A549 (cell line): ENCODE measurements around the gene DRD2. TPM values are rescaled to one million over a fixed set of nuclear protein-coding genes. Genes with fewer than 3 reads are reported as not detected.

Experiments used
- ATAC-seq, 2 experiments: fragments of 200-7000 bp in 1 of 2; fragments of >200 bp in 1 of 2; cut with Nextera tagmentation in 1 of 2; cut with Tn5 transposase in 1 of 2; 3 replicates each; pipeline versions ENCODE4 v1.8.0 to v1.9.1; 2018 to 2020; ENCODE audit warnings: mild to moderate bottlenecking in 1 of 2, moderate library complexity in 1 of 2
- CTCF ChIA-PET: fragments of 300-600 bp; sonication (Branson Sonifier 250); formaldehyde crosslinking; extraction: SDS; loops from one replicate; lab custom pipeline; 2021; ENCODE audit warnings: antibody characterized with exemption, inconsistent platforms; lab: Yijun Ruan, JAX
- POLR2A ChIA-PET: fragments of 350-600 bp; formaldehyde crosslinking; extraction: SDS; loops from one replicate; lab custom pipeline; 2021; ENCODE audit warnings: antibody characterized with exemption, inconsistent platforms; lab: Yijun Ruan, JAX
- DNase-seq, 2 experiments: peaks; one replicate each; pipeline versions ENCODE4 v3.0.0 to v3.0.0-alpha.2; 2011 to 2016; ENCODE audit warnings: low read depth in 1 of 2, low spot score in 1 of 2
- FAIRE-seq: peaks from 2 replicates; lab custom pipeline; 2011; peaks lifted over from hg19 to GRCh38; lab: Jason Lieb, UNC
- H3K27ac ChIP-seq, 2 experiments: fragments of >200 bp; sonication (Bioruptor Twin); formaldehyde crosslinking; 3 replicates each; pipeline ENCODE4 v1.5.1; 2016 to 2017
- H3K4me1 ChIP-seq: fragments of >200 bp; sonication (Bioruptor Twin); formaldehyde crosslinking; 3 replicates; pipeline ENCODE4 v1.6.1; 2016
- H3K4me2 ChIP-seq: fragments of >200 bp; sonication (Bioruptor Twin); formaldehyde crosslinking; 3 replicates; pipeline ENCODE4 v1.6.1; 2016
- H3K4me3 ChIP-seq: fragments of >200 bp; sonication (Bioruptor Twin); formaldehyde crosslinking; 3 replicates; pipeline ENCODE4 v1.5.1; 2016
- H3K9me3 ChIP-seq: fragments of >200 bp; sonication (Bioruptor Twin); formaldehyde crosslinking; 3 replicates; pipeline ENCODE4 v1.6.1; 2016
- BHLHE40 ChIP-seq: IDR thresholded peaks from 2 replicates; pipeline ENCODE4 v1.6.1; 2012; ENCODE audit warnings: low read depth, low read length, inconsistent platforms
- CBX8 ChIP-seq: fragments of 200-600 bp; sonication (generic); IDR thresholded peaks from 2 replicates; pipeline ENCODE4 v1.6.1; 2016
- CHD2 ChIP-seq: fragments of 150-350 bp; IDR thresholded peaks from 2 replicates; pipeline ENCODE4 v1.6.1; 2014; ENCODE audit warnings: low read length; ENCODE audit not compliant: partially characterized antibody
- EHMT2 ChIP-seq: fragments of 200-600 bp; sonication (generic); IDR thresholded peaks from 2 replicates; pipeline ENCODE4 v1.6.1; 2016; ENCODE audit warnings: antibody characterized with exemption, low read depth, mild to moderate bottlenecking, moderate library complexity
- HOXB13 ChIP-seq: fragments of 250-450 bp; sonication (Bioruptor Pico); IDR thresholded peaks from 2 replicates; pipeline ENCODE4 v1.5.0; 2020; ENCODE audit warnings: low read depth, mild to moderate bottlenecking, moderate library complexity
- NR3C1 ChIP-seq: fragments of >200 bp; sonication (Bioruptor Twin); formaldehyde crosslinking; IDR thresholded peaks from 3 replicates; pipeline ENCODE4 v1.6.1; 2017
- PHF8 ChIP-seq: fragments of 200-600 bp; sonication (generic); IDR thresholded peaks from 2 replicates; pipeline ENCODE4 v1.6.1; 2016; ENCODE audit warnings: low read depth, mild to moderate bottlenecking, antibody characterized with exemption, moderate library complexity, borderline replicate concordance
- POLR2AphosphoS2 ChIP-seq: conservative IDR thresholded peaks from 2 replicates; pipeline ENCODE4 v1.6.1; 2012; ENCODE audit warnings: low read length, improper control_type of control experiment, inconsistent platforms
- RNF2 ChIP-seq: fragments of 200-600 bp; sonication (generic); IDR thresholded peaks from 2 replicates; pipeline ENCODE4 v1.6.1; 2016; ENCODE audit warnings: low read depth, mild to moderate bottlenecking, antibody characterized with exemption, moderate library complexity, borderline replicate concordance
- WGBS: methylation state at CpG from one replicate; pipeline ENCODE4 v1.1.6; 2017; ENCODE audit errors: missing lambda C conversion rate; 5-methylcytosine and 5-hydroxymethylcytosine counted together
- polyA plus RNA-seq, 4 experiments: library from polyadenylated mRNA; depleted of rRNA in 3 of 4; stranded (reverse); fragments of >200 nt; fragmentation: RNase III in 1 of 4; extraction: RNeasy Plus Mini Kit Qiagen cat#74134 plus additional on column Dnase treatment in 1 of 4; gene quantifications; 2 replicates in 3 of 4; 3 replicates in 1 of 4; pipeline ENCODE4 v1.2.3, GENCODE V29; 2011 to 2017
- TF ChIP-seq, protein P1 (sequence below): fragments of 200-600 bp; sonication (generic); IDR thresholded peaks from 2 replicates; pipeline ENCODE4 v1.6.1; 2016; ENCODE audit warnings: antibody characterized with exemption, mild to moderate bottlenecking, moderate library complexity
- TF ChIP-seq, protein P2 (sequence below): fragments of 150-350 bp; IDR thresholded peaks from 2 replicates; pipeline ENCODE4 v1.6.1; 2014; ENCODE audit warnings: low read depth, mild to moderate bottlenecking, low read length
- TF ChIP-seq, protein P3 (sequence below): IDR thresholded peaks from 2 replicates; pipeline ENCODE4 v1.6.1; 2012; ENCODE audit warnings: low read depth, borderline replicate concordance

DRD2 gene
- polyA plus RNA-seq, 2 of the 4 experiments (the other 2 are of a cell fraction) = not detected

DNA sequence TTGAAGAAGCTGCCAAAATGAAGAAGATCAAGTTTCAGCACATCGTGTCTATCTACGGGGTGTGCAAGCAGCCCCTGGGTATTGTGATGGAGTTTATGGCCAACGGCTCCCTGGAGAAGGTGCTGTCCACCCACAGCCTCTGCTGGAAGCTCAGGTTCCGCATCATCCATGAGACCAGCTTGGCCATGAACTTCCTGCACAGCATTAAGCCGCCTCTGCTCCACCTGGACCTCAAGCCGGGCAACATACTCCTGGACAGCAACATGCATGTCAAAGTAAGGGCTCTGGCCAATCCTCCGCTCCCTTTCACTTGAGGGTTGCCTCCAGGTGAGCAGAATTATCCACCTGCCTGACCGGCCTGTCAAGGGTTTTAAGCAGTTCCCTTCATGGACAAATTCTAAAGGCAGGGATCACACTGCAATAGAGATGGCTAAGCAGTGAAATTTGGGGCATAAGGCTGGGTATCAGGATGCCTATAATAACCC, 81.7 kb downstream of the DRD2 start:
- Histone ChIP-seq H3K4me2 (no peak overlapping the region), H3K4me3 (no peak overlapping the region), H3K4me1 (no peaks in the 10 kb centered on the region), H3K27ac (no peak overlapping the region), H3K9me3 (no peaks in the 10 kb centered on the region)
- ATAC-seq = no peak
- no peak for DNase-seq
- CTCF ChIA-PET = interaction anchor here (0.6 to 1.0 kb wide), 2 partner anchors 14 to 457 kb away, joined by 3 read pairs; no protein-coding TSS in a partner anchor
- no peak for FAIRE-seq
- TF ChIP-seq POLR2AphosphoS2 = no peak
- WGBS = 23% methylated on average over 4 of the region's 8 CpGs
- POLR2A ChIA-PET = no interaction called here

DNA sequence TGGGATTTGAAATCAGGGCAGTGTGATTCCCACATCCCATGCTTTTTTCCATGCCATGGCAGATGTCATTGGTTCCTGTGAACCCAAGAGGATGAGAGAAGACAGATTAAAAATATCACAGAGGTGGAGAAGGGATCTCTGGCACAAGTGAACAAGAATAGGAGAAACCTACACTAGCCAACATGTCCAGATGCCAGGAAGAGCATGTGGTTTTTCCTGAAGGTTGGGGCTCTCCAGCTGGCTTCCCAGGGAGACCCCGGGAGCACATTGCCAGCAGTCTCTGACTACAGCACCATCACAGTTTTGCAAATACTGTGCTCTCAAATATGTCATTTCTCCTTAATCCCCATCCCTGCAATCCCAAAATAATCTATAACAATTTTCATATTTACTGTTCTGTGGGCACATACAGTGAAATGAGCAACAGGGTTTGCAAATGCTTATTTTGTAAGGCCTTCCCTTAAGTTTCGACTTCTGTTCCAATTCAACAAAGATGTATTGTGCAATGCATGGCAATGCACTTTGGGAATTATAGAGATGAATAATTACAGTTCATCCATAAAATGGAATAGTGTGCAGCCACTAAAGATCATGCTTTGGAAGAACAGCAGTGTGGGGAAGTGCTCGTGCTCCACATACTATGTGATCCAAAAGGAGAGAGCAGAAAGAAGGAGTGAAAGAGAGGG, 82.8 kb downstream of the DRD2 start:
- DNase-seq (no peak), ATAC-seq (no peak), FAIRE-seq (no peak)
- TF ChIP-seq BHLHE40 = no peak
- TF ChIP-seq, protein P1, sequence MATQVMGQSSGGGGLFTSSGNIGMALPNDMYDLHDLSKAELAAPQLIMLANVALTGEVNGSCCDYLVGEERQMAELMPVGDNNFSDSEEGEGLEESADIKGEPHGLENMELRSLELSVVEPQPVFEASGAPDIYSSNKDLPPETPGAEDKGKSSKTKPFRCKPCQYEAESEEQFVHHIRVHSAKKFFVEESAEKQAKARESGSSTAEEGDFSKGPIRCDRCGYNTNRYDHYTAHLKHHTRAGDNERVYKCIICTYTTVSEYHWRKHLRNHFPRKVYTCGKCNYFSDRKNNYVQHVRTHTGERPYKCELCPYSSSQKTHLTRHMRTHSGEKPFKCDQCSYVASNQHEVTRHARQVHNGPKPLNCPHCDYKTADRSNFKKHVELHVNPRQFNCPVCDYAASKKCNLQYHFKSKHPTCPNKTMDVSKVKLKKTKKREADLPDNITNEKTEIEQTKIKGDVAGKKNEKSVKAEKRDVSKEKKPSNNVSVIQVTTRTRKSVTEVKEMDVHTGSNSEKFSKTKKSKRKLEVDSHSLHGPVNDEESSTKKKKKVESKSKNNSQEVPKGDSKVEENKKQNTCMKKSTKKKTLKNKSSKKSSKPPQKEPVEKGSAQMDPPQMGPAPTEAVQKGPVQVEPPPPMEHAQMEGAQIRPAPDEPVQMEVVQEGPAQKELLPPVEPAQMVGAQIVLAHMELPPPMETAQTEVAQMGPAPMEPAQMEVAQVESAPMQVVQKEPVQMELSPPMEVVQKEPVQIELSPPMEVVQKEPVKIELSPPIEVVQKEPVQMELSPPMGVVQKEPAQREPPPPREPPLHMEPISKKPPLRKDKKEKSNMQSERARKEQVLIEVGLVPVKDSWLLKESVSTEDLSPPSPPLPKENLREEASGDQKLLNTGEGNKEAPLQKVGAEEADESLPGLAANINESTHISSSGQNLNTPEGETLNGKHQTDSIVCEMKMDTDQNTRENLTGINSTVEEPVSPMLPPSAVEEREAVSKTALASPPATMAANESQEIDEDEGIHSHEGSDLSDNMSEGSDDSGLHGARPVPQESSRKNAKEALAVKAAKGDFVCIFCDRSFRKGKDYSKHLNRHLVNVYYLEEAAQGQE = no peak
- Histone ChIP-seq H3K4me1 (no peaks in the 10 kb centered on the region), H3K4me2 (no peak overlapping the region), H3K27ac (no peak overlapping the region), H3K9me3 (no peaks in the 10 kb centered on the region), H3K4me3 (no peak overlapping the region)
- POLR2A ChIA-PET = no interaction called here
- WGBS = 11% methylated on average over 3 of the region's 3 CpGs
- CTCF ChIA-PET = interaction anchor here (0.5 to 1.0 kb wide), 2 partner anchors 25 to 458 kb away, joined by 3 read pairs; no protein-coding TSS in a partner anchor

- H3K27ac ChIP-seq = no peak overlapping the region
- no peak for ATAC-seq
- no peak overlapping the region for H3K4me2 ChIP-seq
- DNase-seq = no peak
- WGBS = 21% methylated on average over 3 of the region's 3 CpGs
- TF ChIP-seq HOXB13 = no peak
- no peak for TF ChIP-seq NR3C1
- TF ChIP-seq RNF2 = no peak
- no peak for TF ChIP-seq BHLHE40
- TF ChIP-seq, protein P2, sequence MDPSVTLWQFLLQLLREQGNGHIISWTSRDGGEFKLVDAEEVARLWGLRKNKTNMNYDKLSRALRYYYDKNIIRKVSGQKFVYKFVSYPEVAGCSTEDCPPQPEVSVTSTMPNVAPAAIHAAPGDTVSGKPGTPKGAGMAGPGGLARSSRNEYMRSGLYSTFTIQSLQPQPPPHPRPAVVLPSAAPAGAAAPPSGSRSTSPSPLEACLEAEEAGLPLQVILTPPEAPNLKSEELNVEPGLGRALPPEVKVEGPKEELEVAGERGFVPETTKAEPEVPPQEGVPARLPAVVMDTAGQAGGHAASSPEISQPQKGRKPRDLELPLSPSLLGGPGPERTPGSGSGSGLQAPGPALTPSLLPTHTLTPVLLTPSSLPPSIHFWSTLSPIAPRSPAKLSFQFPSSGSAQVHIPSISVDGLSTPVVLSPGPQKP = no peak
- TF ChIP-seq, protein P3, sequence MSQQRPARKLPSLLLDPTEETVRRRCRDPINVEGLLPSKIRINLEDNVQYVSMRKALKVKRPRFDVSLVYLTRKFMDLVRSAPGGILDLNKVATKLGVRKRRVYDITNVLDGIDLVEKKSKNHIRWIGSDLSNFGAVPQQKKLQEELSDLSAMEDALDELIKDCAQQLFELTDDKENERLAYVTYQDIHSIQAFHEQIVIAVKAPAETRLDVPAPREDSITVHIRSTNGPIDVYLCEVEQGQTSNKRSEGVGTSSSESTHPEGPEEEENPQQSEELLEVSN = no peak
- TF ChIP-seq EHMT2 = no peak
- TF ChIP-seq CBX8 = no peak
- no peak for TF ChIP-seq PHF8
- TF ChIP-seq CHD2 = no peak
- no peaks in the 10 kb centered on the region for H3K9me3 ChIP-seq
- ChIA-PET POLR2A (no interaction called here), CTCF (interaction anchor here (0.7 to 1.5 kb wide), 2 partner anchors 10 to 144 kb away, joined by 3 to 4 read pairs; no protein-coding TSS in a partner anchor)
- no peak overlapping the region for H3K4me3 ChIP-seq
- FAIRE-seq = no peak
- H3K4me1 ChIP-seq = no peaks in the 10 kb centered on the region
These were observed 85.9 kb downstream of the DRD2 start for GRCh38 chr11:113389272-113389671.
